HEK293 (cell line): Measurements from ENCODE around the gene MAP2.

Source experiments
- CTCF ChIA-PET: fragments of 350-600 bp; formaldehyde crosslinking; extraction: SDS; loops from one replicate; lab custom pipeline; 2021; ENCODE audit warnings: antibody characterized with exemption; lab: Yijun Ruan, JAX
- POLR2A ChIA-PET: fragments of 300-600 bp; formaldehyde crosslinking; extraction: SDS; loops from one replicate; lab custom pipeline; 2020; ENCODE audit warnings: antibody characterized with exemption, inconsistent platforms; lab: Yijun Ruan, JAX
- H3K27ac ChIP-seq: fragments of 200-500 bp; sonication (Bioruptor generic); 2 replicates; pipeline ENCODE4 v1.5.1; 2014; ENCODE audit warnings: low read depth, low read length, control low read depth, inconsistent platforms; ENCODE audit errors: extremely low read depth
- H3K36me3 ChIP-seq, 2 experiments: fragments of 200-500 bp in 1 of 2; sonication (Bioruptor generic) in 1 of 2; 1 replicate in 1 of 2; 2 replicates in 1 of 2; pipeline ENCODE4 v1.5.1; 2014 to 2017; ENCODE audit warnings: inconsistent platforms in 2 of 2, low read length in 2 of 2; ENCODE audit not compliant: control insufficient read depth in 2 of 2, insufficient read depth in 1 of 2
- H3K4me1 ChIP-seq: fragments of 200-500 bp; sonication (Bioruptor generic); 2 replicates; pipeline ENCODE4 v1.5.1; 2014; ENCODE audit warnings: mild to moderate bottlenecking, low read length, inconsistent platforms; ENCODE audit not compliant: control insufficient read depth, insufficient read depth
- H3K4me3 ChIP-seq: 2 replicates; pipeline ENCODE4 v1.5.1; 2011; ENCODE audit warnings: low read depth, mild to moderate bottlenecking, control low read depth, low read length, moderate library complexity
- H3K9me3 ChIP-seq: fragments of 200-500 bp; sonication (Bioruptor generic); 2 replicates; pipeline ENCODE4 v1.5.1; 2014; ENCODE audit warnings: low read depth, low read length, inconsistent platforms; ENCODE audit not compliant: control insufficient read depth, insufficient read depth
- BCL11B ChIP-seq: fragments of 450-650 bp; formaldehyde crosslinking; IDR thresholded peaks from 2 replicates; pipeline ENCODE4 v1.5.1; 2016; ENCODE audit warnings: low read depth, missing biosample characterization, missing genetic modification characterization
- BCL6B ChIP-seq: fragments of 450-650 bp; formaldehyde crosslinking; IDR thresholded peaks from 2 replicates; pipeline ENCODE4 v1.5.1; 2017; ENCODE audit warnings: missing biosample characterization, missing genetic modification characterization
- KLF17 ChIP-seq: fragments of 450-650 bp; formaldehyde crosslinking; IDR thresholded peaks from 2 replicates; pipeline ENCODE4 v1.5.1; 2016; ENCODE audit warnings: missing biosample characterization, missing genetic modification characterization
- MZF1 ChIP-seq: fragments of 450-650 bp; formaldehyde crosslinking; IDR thresholded peaks from 2 replicates; pipeline ENCODE4 v1.5.1; 2017; ENCODE audit warnings: missing biosample characterization, missing genetic modification characterization, borderline replicate concordance
- TRIM28 ChIP-seq: IDR thresholded peaks from 2 replicates; pipeline ENCODE4 v1.6.1; 2011; ENCODE audit warnings: low read length, control low read depth, borderline replicate concordance
- TSHZ1 ChIP-seq: fragments of 450-650 bp; formaldehyde crosslinking; IDR thresholded peaks from 2 replicates; pipeline ENCODE4 v1.5.1; 2016; ENCODE audit warnings: missing biosample characterization, missing genetic modification characterization, borderline replicate concordance
- YY1 ChIP-seq: fragments of 450-650 bp; formaldehyde crosslinking; IDR thresholded peaks from 2 replicates; pipeline ENCODE4 v1.5.1; 2018; ENCODE audit warnings: missing biosample characterization, missing genetic modification characterization
- ZBTB11 ChIP-seq: fragments of 450-650 bp; formaldehyde crosslinking; conservative IDR thresholded peaks from 2 replicates; pipeline ENCODE4 v1.5.1; 2016; ENCODE audit warnings: low read depth, missing biosample characterization, missing genetic modification characterization
- ZFP37 ChIP-seq: fragments of 450-650 bp; formaldehyde crosslinking; IDR thresholded peaks from 2 replicates; pipeline ENCODE4 v1.5.1; 2016; ENCODE audit warnings: missing biosample characterization, missing genetic modification characterization
- ZNF148 ChIP-seq: fragments of 450-650 bp; formaldehyde crosslinking; IDR thresholded peaks from 2 replicates; pipeline ENCODE4 v1.5.0; 2017; ENCODE audit warnings: missing biosample characterization, missing genetic modification characterization, borderline replicate concordance
- ZNF302 ChIP-seq: fragments of 450-650 bp; formaldehyde crosslinking; IDR thresholded peaks from 2 replicates; pipeline ENCODE4 v1.5.1; 2016; ENCODE audit warnings: missing biosample characterization, missing genetic modification characterization, low read depth
- ZNF37A ChIP-seq: fragments of 450-650 bp; IDR thresholded peaks from 2 replicates; pipeline ENCODE4 v1.5.1; 2018; ENCODE audit warnings: missing biosample characterization, missing genetic modification characterization
- ZNF404 ChIP-seq: fragments of 450-650 bp; formaldehyde crosslinking; IDR thresholded peaks from 2 replicates; pipeline ENCODE4 v1.5.1; 2017; ENCODE audit warnings: missing biosample characterization, missing genetic modification characterization
- ZNF473 ChIP-seq: fragments of 450-650 bp; formaldehyde crosslinking; IDR thresholded peaks from 2 replicates; pipeline ENCODE4 v1.5.1; 2017; ENCODE audit warnings: missing biosample characterization, missing genetic modification characterization
- ZNF513 ChIP-seq: fragments of 450-650 bp; IDR thresholded peaks from 2 replicates; pipeline ENCODE4 v1.5.1; 2018; ENCODE audit warnings: missing biosample characterization, missing genetic modification characterization
- ZNF639 ChIP-seq: fragments of 450-650 bp; formaldehyde crosslinking; IDR thresholded peaks from 2 replicates; pipeline ENCODE4 v1.5.1; 2016; ENCODE audit warnings: missing biosample characterization, missing genetic modification characterization
- ZNF677 ChIP-seq: fragments of 450-650 bp; IDR thresholded peaks from 2 replicates; pipeline ENCODE4 v1.5.0; 2018; ENCODE audit warnings: missing biosample characterization, mild to moderate bottlenecking, missing genetic modification characterization, moderate library complexity
- ZNF777 ChIP-seq: fragments of 450-650 bp; formaldehyde crosslinking; IDR thresholded peaks from 2 replicates; pipeline ENCODE4 v1.5.1; 2017; ENCODE audit warnings: missing biosample characterization, missing genetic modification characterization, borderline replicate concordance
- ZSCAN4 ChIP-seq: fragments of 450-650 bp; formaldehyde crosslinking; IDR thresholded peaks from 2 replicates; pipeline ENCODE4 v1.5.1; 2017; ENCODE audit warnings: missing biosample characterization, missing genetic modification characterization

Gene MAP2

GRCh38 chr2:209640358-209640757 lies 216.5 kb downstream of the MAP2 start:
- no peak for TF ChIP-seq TSHZ1
- no peak for TF ChIP-seq ZNF639 (tag by site-specific recombination)
- TF ChIP-seq KLF17 (tag by site-specific recombination): no peak
- TF ChIP-seq TRIM28: no peak
- TF ChIP-seq ZBTB11 (tag by site-specific recombination): no peak
- TF ChIP-seq ZNF777 (tag by site-specific recombination): no peak
- no peak for TF ChIP-seq ZNF37A (tag by site-specific recombination)
- TF ChIP-seq ZNF513: no peak
- no peak for TF ChIP-seq ZNF404 (tag by site-specific recombination)
- TF ChIP-seq MZF1 (tag by site-specific recombination): no peak
- no peak for TF ChIP-seq BCL6B (tag by site-specific recombination)
- TF ChIP-seq ZNF302: no peak
- no peak for TF ChIP-seq BCL11B (tag by site-specific recombination)
- TF ChIP-seq ZSCAN4: no peak
- TF ChIP-seq ZNF473 (tag by site-specific recombination): no peak
- no peak for TF ChIP-seq ZNF677
- no peak for TF ChIP-seq ZNF148 (tag by site-specific recombination)
- no peak for TF ChIP-seq YY1 (tag by site-specific recombination)
- no peak for TF ChIP-seq ZFP37 (tag by site-specific recombination)
- Histone ChIP-seq H3K4me3 (no peak overlapping the region), H3K4me1 (no peaks in the 10 kb centered on the region), H3K36me3 (no peaks in the 10 kb centered on the region), H3K27ac (no peak overlapping the region), H3K9me3 (no peaks in the 10 kb centered on the region)
- POLR2A ChIA-PET: no interaction called here
- CTCF ChIA-PET: no interaction called here
